SJCRH30 (cell line): ENCODE data around the gene PSMD11. TPM values are rescaled to one million over a fixed set of nuclear protein-coding genes. Genes with fewer than 3 reads are reported as not detected.
"Not testable (repeated sequence)": the region's sequence is repeated elsewhere in the genome, so short reads cannot be mapped to it uniquely, and the experiment has no call there.

ENCODE experiments used
- DNase-seq, 2 experiments: peaks; one replicate each; pipeline ENCODE4 v3.0.0-alpha.2; 2015 to 2020
- H3K27ac ChIP-seq: fragments of 250-450 bp; sonication (Bioruptor Pico); 2 replicates; pipeline ENCODE4 v1.5.1; 2020; ENCODE audit warnings: mild to moderate bottlenecking, moderate library complexity
- H3K27me3 ChIP-seq: fragments of 250-450 bp; sonication (Bioruptor Pico); 2 replicates; pipeline ENCODE4 v1.5.1; 2020; ENCODE audit warnings: mild to moderate bottlenecking, moderate library complexity
- H3K36me3 ChIP-seq: fragments of 250-450 bp; sonication (Bioruptor Pico); 2 replicates; pipeline ENCODE4 v1.5.1; 2020; ENCODE audit warnings: mild to moderate bottlenecking, moderate library complexity
- H3K4me1 ChIP-seq: fragments of 250-450 bp; sonication (Bioruptor Pico); 2 replicates; pipeline ENCODE4 v1.5.1; 2020; ENCODE audit warnings: mild to moderate bottlenecking, moderate library complexity
- H3K4me3 ChIP-seq: fragments of 250-450 bp; sonication (Bioruptor Pico); 2 replicates; pipeline ENCODE4 v1.5.1; 2020; ENCODE audit warnings: mild to moderate bottlenecking, moderate library complexity
- H3K9me3 ChIP-seq: fragments of 250-450 bp; sonication (Bioruptor Pico); replicated peaks from 2 replicates; pipeline ENCODE4 v1.5.1; 2020; ENCODE audit warnings: mild to moderate bottlenecking, moderate library complexity
- total RNA-seq: library from RNA; depleted of rRNA; stranded (reverse); fragments of >200 nt; shearing (Covaris generic); gene quantifications from 2 replicates; pipeline ENCODE4 v1.2.3, GENCODE V29; 2014; rRNA removed

Gene PSMD11
- total RNA-seq, 1 experiment from 2014 or later = 172 TPM

GRCh38 chr17:32519228-32520103, 75.2 kb downstream of the PSMD11 start:
- no peaks in the 10 kb centered on the region for H3K36me3 ChIP-seq
- H3K9me3 ChIP-seq = no peaks in the 10 kb centered on the region
- H3K4me1 ChIP-seq = peaks cover 35% of the 10 kb centered on the region
- peak overlapping the region; percentile 50 for H3K4me3 ChIP-seq
- DNase-seq = peak; percentile 78 to 79
- H3K27ac ChIP-seq = peak overlapping the region; percentile 64
- H3K27me3 ChIP-seq = no peaks in the 10 kb centered on the region

GRCh38 chr17:32520104-32520701, 75.9 kb downstream of the PSMD11 start:
- Histone ChIP-seq H3K4me1 (peaks cover 42% of the 10 kb centered on the region), H3K9me3 (no peaks in the 10 kb centered on the region), H3K36me3 (no peaks in the 10 kb centered on the region), H3K27me3 (no peaks in the 10 kb centered on the region), H3K27ac (peak overlapping the region; percentile 64), H3K4me3 (peak overlapping the region; percentile 50)
- peak; percentile 56 to 61 for DNase-seq

GRCh38 chr17:32520737-32521404, 76.6 kb downstream of the PSMD11 start:
- Histone ChIP-seq H3K27me3 (no peaks in the 10 kb centered on the region), H3K4me1 (peaks cover 46% of the 10 kb centered on the region), H3K9me3 (no peaks in the 10 kb centered on the region), H3K4me3 (no peak overlapping the region), H3K36me3 (no peaks in the 10 kb centered on the region), H3K27ac (no peak overlapping the region; the same call in 1 of the 2 replicates)
- no peak for DNase-seq

GRCh38 chr17:32523017-32523680, 78.8 kb downstream of the PSMD11 start:
- no peak overlapping the region for H3K27ac ChIP-seq
- DNase-seq = no peak

GRCh38 chr17:32523827-32524552, 79.7 kb downstream of the PSMD11 start:
- Histone ChIP-seq H3K36me3 (no peaks in the 10 kb centered on the region), H3K27ac (no peak overlapping the region), H3K9me3 (no peaks in the 10 kb centered on the region), H3K4me1 (peaks cover 22% of the 10 kb centered on the region), H3K27me3 (no peaks in the 10 kb centered on the region; the same call in none of the 2 replicates), H3K4me3 (no peak overlapping the region)
- DNase-seq = no peak

More at GRCh38 chr17:32523017-32523680, 78.8 kb downstream of the PSMD11 start:
- Histone ChIP-seq H3K36me3 (no peaks in the 10 kb centered on the region), H3K4me3 (no peak overlapping the region), H3K27me3 (no peaks in the 10 kb centered on the region; the same call in 1 of the 2 replicates), H3K4me1 (peaks cover 29% of the 10 kb centered on the region), H3K9me3 (no peaks in the 10 kb centered on the region)

- DNase-seq, H3K27me3 ChIP-seq, H3K36me3 ChIP-seq, H3K4me3 ChIP-seq, H3K9me3 ChIP-seq: not testable (repeated sequence)
- Histone ChIP-seq H3K4me1 (peaks cover 22% of the 10 kb centered on the region), H3K27ac (peak overlapping the region; percentile 11; the same call in 1 of the 2 replicates)
Observed at GRCh38 chr17:32524553-32524880, 80.2 kb downstream of the PSMD11 start.

- DNase-seq = peak; percentile 63 to 73
- Histone ChIP-seq H3K9me3 (no peaks in the 10 kb centered on the region), H3K27ac (peak overlapping the region; percentile 11; the same call in 1 of the 2 replicates), H3K36me3 (no peaks in the 10 kb centered on the region), H3K4me3 (no peak overlapping the region), H3K4me1 (peaks cover 19% of the 10 kb centered on the region), H3K27me3 (no peaks in the 10 kb centered on the region; the same call in none of the 2 replicates)
Observed at GRCh38 chr17:32525122-32525521, 80.8 kb downstream of the PSMD11 start.

GRCh38 chr17:32527146-32527545, 82.8 kb downstream of the PSMD11 start:
- Histone ChIP-seq H3K27ac (no peak overlapping the region), H3K4me1 (peaks cover 13% of the 10 kb centered on the region), H3K4me3 (no peak overlapping the region), H3K9me3 (no peaks in the 10 kb centered on the region), H3K27me3 (no peaks in the 10 kb centered on the region; the same call in none of the 2 replicates), H3K36me3 (no peaks in the 10 kb centered on the region)
- DNase-seq = no peak

GRCh38 chr17:32528825-32529224, 84.5 kb downstream of the PSMD11 start:
- Histone ChIP-seq H3K36me3 (no peaks in the 10 kb centered on the region), H3K4me3 (no peak overlapping the region)

GRCh38 chr17:32529604-32530003, 85.3 kb downstream of the PSMD11 start:
- DNase-seq = no peak
- Histone ChIP-seq H3K4me3 (no peak overlapping the region), H3K9me3 (no peaks in the 10 kb centered on the region), H3K36me3 (no peaks in the 10 kb centered on the region), H3K4me1 (peaks cover 13% of the 10 kb centered on the region), H3K27ac (no peak overlapping the region), H3K27me3 (no peaks in the 10 kb centered on the region; the same call in none of the 2 replicates)

More at GRCh38 chr17:32528825-32529224, 84.5 kb downstream of the PSMD11 start:
- Histone ChIP-seq H3K27ac (no peak overlapping the region), H3K27me3 (no peaks in the 10 kb centered on the region; the same call in none of the 2 replicates), H3K9me3 (no peaks in the 10 kb centered on the region), H3K4me1 (peaks cover 13% of the 10 kb centered on the region)
- no peak for DNase-seq

Other genes starting within 250 kb of the PSMD11 start
- not detected in 2 replicates for gene RHBDL3, start 178.7 kb upstream of the PSMD11 start, total RNA-seq
- gene C17orf75, start 102.3 kb upstream of the PSMD11 start, total RNA-seq = 35.5 and 39.8 TPM in 2 replicates
- 319 and 332 TPM in 2 replicates for gene ZNF207, start 94.4 kb upstream of the PSMD11 start, total RNA-seq
- gene CDK5R1, start 42.5 kb downstream of the PSMD11 start, total RNA-seq = 3.6 and 4.7 TPM in 2 replicates